HG02798 (cell line): ENCODE measurements around the gene ZC3H10.
"Not testable (repeated sequence)": the region's sequence is repeated elsewhere in the genome, so short reads cannot be mapped to it uniquely, and the experiment has no call there.

Source experiments
- ATAC-seq: cut with Tn5 transposase; IDR thresholded peaks from one replicate; pipeline ENCODE4 v1.9.1; 2021; ENCODE audit warnings: mild to moderate bottlenecking; ENCODE audit not compliant: unreplicated experiment, poor library complexity

ZC3H10 gene

DNA sequence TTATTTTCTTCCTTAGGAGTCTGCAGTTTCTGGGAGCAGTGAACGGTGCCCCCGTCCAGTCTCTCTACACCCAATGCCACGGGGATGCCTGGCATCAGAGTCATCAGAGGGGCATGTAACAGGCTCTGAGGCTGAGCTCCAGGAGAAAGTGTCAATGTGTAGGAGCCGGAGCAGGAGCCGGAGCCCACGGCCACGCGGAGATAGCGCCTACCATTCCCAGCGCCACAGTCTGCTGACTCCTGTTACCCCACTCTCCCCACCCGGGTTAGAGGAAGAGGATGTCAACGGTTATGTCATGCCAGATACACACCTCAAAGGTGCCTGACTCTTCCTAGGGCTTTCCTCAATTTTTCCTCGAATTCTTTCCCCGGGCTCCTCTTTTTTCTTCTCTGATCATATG is 17.0 kb upstream of the ZC3H10 start:
- no peak for ATAC-seq

DNA sequence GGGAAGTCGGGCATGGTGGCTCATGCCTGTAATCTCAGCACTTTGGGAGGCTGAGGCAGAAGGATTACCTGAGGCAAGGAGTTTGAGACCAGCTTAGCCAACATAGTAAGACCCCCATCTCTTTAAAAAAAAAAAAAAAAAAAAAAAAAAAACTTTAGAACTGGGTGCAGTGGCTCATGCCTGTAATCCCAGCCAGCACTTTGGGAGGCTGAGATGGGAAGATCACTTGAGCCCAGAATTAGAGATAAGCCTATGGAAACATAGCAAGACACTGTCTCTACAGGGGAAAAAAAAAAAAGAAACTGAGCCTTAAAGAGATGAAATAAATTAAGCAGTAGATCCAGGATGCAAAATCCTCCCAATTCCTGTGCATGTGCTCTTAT is 15.4 kb upstream of the ZC3H10 start:
- no peak for ATAC-seq

DNA sequence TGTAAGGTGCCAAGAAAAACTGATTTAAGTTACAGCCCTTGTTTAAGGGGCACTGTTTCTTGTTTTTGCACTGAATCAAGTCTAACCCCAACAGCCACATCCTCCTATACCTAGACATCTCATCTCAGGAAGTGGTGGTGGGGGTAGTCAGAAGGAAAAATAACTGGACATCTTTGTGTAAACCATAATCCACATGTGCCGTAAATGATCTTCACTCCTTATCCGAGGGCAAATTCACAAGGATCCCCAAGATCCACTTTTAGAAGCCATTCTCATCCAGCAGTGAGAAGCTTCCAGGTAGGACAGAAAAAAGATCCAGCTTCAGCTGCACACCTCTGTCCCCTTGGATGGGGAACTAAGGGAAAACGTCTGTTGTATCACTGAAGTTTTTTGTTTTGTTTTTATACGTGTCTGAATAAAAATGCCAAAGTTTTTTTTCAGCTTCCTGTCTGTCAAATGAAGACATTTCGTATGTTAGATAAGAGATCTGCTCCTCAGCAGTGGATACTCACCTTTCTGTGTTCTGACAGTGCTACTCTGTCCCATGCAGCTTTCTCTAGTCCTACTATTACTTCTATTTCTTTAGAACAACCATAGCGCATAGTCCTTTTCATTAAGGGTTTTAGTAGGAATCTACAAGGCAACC is 14.9 kb upstream of the ZC3H10 start:
- no peak for ATAC-seq

DNA sequence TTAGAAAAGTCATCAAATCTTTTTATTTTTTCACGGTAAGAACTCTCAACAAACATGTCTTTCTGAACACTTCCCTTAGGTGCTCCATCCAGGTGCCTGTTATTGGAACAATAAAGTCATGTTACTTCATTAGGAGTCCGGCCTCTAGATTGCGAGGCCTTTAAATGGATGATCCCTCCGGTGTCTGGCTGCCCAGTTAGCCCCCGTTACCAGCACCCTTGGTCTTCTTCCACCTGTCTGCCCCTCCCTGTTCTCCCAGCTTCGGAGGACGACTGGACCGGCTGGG is 14.3 kb upstream of the ZC3H10 start:
- ATAC-seq, result no peak

DNA sequence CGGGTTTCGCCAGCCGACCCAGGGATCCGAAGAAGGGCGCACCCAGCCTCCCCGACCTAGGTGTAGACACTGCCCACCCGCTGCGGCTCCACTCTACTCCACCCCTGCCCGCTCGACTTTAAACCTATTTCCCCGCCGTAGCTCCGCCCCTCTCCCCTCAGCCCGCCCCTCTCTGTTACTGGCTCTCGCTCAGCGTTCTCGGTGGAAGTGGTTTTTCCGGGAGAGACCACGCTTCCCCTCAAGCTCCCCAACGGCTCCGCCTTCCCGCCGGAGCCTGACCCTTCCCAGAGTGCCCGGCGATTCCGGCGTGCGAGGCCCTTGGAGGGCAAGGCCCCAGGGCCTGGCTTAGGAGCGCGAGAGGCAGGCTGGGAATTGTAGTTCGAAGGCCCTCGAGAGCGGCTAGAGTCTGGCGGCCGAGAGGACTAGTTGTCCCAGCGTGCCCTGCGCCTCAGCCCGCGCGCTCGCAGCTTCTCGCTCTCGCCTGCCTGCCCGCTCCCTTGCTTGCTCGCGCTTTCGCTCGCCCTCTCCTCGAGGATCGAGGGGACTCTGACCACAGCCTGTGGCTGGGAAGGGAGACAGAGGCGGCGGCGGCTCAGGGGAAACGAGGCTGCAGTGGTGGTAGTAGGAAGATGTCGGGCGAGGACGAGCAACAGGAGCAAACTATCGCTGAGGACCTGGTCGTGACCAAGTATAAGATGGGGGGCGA is 13.8 kb upstream of the ZC3H10 start, which contains the start of gene PA2G4:
TSS of gene PA2G4 (plus strand) at position 451 of the 706 bp plus-strand sequence. CDS start at position 630, 179 bp downstream.
- peak; percentile 93 for ATAC-seq

DNA sequence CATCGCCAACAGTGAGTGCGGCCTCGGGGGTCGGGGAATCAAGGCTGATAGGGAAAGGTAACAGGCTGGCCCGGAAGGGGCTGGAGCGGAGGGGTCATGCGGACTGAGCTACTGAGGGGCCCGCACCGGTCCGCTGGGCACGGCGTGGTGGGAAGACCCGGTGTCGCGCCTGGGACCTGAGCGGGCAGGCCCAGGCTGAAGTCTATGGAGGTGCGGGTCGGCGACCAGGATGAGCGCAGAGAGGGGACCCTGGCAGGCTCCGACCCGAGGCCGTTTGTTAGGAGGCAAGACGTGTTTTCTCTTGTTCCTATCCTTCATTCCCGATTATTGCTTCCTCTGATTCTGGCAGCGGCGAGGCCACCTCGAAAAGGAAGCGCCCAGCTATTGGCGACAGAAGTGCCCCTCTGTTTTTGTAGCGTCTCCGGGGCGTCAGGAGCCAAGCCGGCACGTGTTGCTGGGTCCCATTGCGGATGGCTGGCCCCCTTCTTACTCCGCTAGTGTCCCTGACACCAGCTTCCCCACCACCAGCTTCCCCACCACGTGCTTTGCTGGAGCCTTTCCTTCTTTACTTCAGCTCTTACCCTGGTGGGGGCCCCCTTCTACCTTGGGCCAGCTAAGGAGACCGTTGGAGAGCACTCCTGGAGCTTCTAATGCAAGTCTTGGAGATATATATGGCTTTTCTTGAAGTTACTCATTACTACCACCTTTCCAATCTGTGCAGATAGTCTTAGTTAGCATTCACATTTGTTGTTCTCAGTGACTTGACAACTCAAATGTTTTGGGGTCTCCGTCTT is 13.1 kb upstream of the ZC3H10 start:
- peak; percentile 11 for ATAC-seq

DNA sequence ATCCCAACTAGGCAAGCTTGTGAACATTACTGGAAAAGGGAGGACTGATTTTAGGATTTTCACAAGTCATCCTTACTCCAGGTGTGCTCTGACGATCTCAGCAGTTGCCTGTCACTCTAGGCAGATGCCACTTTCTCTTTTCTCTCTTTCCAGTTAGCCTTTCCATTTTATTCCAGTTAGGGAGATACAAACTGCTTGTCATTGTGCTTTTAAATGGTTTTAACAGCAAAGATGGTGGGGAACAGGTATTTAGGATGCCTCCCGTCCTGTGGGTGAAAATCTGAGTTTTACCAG is 12.5 kb upstream of the ZC3H10 start:
- no peak for ATAC-seq

DNA sequence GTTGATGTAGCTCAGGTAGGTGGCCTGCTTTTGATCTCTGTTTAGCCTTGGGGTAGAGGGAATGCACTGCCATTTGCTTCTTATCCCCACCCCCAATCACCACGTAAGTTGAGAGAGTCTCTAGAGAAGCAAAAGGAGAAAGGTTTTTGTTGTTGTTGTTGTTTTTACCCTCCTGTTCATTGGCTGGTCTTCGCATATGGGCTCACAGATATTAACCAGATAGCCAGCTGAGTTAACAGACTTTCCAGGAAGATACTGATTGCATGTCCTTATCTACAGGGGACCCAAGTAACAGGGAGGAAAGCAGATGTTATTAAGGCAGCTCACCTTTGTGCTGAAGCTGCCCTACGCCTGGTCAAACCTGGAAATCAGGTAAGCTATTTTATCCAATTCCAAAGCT is 10.8 kb upstream of the ZC3H10 start:
- no peak for ATAC-seq

DNA sequence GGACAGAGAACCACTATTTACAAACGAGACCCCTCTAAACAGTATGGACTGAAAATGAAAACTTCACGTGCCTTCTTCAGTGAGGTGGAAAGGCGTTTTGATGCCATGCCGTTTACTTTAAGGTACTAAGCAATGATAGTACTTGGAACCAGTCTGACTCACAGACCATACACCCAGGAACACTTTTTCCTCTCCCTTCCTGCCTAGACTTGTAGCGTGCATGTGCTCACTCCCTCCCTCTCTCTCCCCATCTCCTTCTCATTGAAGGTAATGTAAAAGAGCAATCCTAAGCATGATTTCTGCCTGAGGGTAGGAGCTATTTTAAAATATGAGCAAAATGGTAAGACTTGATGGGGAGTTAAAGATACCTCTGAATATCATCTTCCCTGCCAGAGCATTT is 7.5 kb upstream of the ZC3H10 start:
- ATAC-seq, result no peak

DNA sequence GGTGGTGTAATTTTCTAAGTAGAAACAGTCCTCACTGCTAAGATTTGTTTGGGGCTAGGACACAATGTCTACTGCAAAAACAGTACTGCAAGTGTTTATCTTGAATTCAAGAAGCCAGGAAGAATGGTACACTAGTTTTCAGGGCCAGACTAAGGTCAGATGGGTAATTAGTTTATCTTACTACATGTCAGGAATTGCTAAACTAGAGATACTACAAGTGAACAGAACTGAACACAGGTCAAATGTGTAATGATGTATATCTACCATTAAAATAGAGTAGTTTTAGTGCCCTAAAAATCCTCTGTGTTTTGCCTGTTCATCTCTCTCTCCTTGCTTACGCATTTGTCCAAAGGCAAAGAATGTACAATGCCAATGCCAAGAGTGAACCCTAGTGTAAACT is 4.0 kb upstream of the ZC3H10 start:
- ATAC-seq, result no peak

DNA sequence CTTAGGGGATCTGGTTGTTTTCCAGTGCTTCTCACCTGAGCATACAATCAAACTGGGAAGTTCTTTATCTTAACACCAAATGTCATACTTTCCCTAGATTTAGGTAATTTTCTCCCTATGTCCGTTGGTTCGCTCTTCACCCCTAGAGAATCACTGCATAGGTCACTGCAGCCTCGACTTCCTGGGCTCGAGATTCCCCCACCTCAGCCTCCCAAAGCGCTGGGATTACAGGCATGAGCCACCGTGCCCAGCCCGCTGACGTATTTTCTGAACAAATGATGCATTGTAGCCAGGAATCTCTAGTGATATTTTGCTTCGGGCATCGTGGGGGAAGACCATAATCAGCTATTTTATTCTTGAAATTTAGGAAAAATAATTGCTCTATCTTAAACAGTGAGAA is 2.7 kb upstream of the ZC3H10 start:
- no peak for ATAC-seq

DNA sequence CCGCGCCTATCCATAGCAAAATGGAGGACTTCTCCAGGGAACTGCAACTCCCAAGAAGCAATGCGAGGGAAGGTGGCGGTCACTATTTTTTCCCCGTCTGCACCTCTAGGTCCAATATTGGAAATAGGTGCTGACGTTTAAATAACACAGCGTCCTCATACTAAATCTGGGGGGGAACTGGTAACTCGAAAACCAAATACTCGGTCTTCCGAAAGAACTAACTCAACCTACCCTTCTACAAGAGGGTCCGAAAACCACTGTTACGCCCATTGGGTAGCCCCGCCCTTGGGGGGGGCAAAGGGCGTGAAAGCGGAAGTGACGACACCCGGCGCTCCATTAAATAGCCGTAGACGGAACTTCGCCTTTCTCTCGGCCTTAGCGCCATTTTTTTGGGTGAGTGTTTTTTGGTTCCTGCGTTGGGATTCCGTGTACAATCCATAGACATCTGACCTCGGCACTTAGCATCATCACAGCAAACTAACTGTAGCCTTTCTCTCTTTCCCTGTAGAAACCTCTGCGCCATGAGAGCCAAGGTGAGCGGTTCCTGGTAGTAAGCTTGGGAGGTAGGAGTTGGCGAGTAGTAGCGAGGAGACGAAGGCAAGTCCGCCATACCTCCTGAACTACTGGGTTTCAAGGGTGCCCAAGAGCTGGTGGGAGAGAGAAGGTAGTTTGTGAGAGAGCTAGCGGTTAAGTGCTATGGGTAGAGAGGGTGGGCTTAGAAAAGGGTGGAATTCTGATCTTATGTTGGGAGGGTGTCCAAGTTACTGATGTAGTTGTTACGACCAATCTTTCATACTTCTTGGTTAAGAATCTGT is 1.6 kb upstream of the ZC3H10 start, which contains the start of gene RPL41:
TSS of gene RPL41 (plus strand) at position 367 of the 815 bp plus-strand sequence.
- ATAC-seq, result peak; percentile 52

DNA sequence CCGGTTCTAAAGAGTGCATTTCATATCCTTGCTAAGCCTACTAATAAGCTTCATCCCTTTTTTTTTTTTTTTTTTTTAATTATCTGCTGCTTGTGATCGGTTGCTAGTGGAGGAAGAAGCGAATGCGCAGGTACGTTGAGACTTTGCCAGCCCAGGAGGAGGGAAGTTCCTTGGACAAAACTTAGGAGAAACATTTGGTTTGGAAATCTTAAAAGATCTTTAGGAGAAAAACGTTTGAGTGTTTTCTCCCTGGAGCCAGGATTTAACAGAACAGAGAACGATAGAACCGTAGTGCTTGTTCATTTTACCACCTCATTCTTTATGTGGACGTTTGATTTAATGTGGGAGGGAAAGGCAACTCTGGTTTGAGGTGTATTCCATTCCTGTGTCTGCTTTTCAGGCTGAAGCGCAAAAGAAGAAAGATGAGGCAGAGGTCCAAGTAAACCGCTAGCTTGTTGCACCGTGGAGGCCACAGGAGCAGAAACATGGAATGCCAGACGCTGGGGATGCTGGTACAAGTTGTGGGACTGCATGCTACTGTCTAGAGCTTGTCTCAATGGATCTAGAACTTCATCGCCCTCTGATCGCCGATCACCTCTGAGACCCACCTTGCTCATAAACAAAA is 872 bp upstream of the ZC3H10 start:
- not testable (repeated sequence) for ATAC-seq

DNA sequence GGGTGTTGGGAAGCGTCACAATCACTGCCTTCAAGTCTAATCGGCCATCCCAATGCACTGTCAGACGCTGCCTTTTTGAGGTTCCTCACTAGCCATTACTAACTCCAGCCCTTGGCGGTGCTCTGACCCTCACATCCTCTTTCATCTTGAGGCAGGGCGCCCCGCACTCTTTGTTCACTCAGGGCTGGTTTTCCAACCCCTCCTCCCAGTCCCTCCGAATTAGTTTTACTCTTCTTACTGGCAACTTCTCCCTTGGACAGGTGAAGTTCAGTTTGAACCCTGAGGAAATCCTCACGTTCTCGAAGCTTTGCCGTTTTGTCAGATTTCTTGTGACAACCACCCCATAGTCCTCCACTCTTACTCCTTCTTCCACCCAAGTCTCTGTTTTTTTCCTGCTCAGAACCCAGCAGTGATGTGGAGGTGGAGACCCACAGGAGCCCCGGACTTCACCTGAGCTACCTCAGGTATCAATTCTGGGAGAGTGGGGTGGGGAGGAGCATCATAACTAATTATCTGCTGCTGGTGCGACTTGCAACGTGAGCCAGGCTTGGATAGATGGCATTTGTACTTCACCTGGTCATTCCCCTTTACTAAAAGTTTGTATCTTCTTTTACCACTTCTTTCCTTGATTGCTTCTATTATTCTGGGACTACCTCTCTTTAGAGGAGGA is 757 bp downstream of the ZC3H10 start:
- ATAC-seq, result peak; percentile 1

DNA sequence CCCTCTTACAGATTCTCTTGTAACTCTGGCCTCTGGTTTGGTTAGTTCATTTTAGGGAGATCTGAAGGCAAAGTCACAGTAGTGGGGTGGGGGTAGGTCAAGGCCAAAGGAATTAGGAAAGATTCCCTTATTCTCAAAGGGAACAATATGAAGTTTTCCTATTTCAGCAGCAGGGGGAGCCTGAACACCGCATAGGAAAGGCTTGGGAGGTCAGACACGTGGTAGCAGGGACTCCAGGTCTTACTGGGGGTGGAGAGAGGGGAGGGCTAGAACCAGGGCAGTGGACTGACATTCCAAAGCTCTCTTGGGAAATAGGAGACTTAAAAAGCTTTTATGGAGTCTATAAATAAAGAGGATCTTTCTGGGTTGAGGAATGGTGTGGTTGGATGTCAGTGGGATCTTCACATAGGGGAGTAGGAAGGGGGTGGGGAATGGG is 1.3 kb downstream of the ZC3H10 start:
- no peak for ATAC-seq

DNA sequence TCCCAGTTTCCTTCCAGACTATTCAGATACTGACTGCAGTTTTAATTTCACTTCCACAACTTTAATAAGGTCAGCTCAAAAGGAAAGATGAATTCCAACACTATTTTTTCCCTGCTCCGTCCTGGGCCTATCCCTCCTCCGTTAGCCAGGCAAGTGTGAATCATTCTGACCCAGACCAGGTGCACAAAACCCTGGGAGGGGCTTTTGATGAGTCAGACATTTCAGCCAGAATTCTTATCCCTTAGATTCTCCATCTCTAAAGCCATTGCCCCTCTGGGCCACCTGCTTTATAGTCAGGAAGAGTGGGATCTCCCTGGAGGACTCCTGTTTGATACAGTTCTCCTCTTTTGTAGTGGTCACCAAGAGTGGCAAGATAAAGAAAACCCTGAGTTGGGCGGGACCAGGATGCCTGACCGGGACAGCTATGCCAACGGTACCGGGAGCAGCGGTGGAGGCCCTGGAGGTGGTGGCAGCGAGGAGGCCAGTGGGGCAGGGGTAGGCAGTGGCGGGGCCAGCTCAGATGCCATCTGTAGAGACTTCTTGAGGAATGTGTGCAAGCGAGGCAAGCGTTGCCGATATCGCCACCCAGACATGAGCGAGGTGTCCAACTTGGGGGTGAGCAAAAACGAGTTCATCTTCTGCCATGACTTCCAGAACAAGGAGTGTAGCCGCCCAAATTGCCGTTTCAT is 2.2 kb downstream of the ZC3H10 start:
- no peak for ATAC-seq

DNA sequence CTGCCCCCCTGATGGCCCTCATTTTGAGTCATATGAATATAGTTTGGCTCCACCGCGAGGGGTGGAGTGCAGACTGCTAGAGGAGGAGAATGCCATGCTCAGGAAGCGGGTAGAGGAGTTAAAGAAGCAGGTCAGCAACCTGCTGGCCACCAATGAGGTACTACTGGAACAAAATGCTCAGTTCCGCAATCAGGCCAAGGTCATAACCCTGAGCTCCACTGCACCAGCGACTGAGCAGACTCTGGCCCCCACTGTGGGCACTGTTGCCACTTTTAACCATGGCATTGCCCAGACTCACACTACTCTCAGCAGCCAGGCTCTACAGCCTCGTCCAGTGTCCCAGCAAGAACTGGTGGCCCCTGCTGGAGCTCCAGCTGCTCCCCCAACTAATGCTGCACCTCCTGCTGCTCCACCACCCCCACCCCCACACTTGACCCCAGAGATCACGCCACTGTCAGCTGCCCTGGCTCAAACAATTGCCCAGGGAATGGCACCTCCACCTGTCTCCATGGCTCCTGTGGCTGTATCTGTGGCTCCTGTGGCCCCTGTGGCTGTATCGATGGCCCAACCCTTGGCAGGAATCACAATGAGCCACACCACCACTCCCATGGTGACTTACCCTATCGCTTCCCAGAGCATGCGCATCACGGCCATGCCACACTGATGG is 3.3 kb downstream of the ZC3H10 start:
- ATAC-seq, result no peak

DNA sequence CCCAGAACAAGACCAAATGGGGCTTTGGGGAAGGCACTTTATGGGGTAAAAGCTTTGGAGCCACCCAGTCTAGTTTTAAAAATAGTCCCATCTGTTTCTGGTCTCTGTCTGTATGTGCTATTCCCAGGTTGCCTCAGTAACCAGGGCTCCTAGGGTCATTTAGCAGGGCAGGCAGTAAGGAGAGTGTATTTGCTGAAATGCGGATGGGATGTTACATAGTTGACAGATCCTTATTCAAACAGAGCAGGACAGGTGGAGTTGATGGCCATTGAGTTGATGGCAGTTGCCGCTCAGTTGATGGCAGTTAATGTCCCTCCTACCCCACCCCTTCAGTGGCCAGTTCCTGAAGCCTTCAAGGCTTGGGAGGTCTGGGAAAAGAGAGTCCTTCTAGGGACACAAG is 4.6 kb downstream of the ZC3H10 start:
- no peak for ATAC-seq

DNA sequence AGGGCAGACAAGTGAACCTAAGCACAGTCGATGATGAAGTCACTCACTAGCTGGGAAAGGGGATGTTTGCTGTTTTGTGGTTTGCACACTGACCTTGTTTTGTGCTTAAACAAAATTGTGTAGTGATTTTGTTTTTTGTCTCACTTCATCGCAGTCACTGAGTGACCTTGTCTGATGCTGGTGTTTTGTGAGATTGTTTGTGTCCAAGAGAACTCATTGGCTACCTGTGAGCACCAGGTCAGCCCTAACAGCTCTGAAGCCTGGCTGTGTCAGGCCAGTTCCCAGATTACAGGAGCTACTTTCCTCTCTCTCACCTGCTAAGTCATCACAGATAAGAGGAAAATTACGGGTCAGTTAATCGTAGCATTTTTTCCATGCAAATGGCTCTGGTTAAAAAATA is 6.1 kb downstream of the ZC3H10 start:
- no peak for ATAC-seq
